ENCODE results near the gene JAK2. TPM values are rescaled to one million over a fixed set of nuclear protein-coding genes. Genes with fewer than 3 reads are reported as not detected.
"Not testable (repeated sequence)": the region's sequence is repeated elsewhere in the genome, so short reads cannot be mapped to it uniquely, and the experiment has no call there.

JAK2 gene
- total and polyA plus RNA-seq, 4 donors = 13.5 to 39.7 (median 21.4) TPM

DNA sequence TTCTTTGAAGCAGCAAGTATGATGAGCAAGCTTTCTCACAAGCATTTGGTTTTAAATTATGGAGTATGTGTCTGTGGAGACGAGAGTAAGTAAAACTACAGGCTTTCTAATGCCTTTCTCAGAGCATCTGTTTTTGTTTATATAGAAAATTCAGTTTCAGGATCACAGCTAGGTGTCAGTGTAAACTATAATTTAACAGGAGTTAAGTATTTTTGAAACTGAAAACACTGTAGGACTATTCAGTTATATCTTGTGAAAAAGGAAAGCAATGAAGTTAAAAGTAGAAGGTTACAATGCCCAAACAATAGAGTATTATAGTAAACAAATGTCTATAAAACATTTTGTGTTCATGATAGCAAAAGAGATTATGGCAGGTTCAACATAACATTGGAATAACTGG lies 88.6 kb downstream of the JAK2 start:
- H3K4me1 ChIP-seq (ENCODE audit: control insufficient read depth, insufficient read depth, low read length) = no peaks in the 10 kb centered on the region
- H3K27ac ChIP-seq (ENCODE audit: low read depth, low read length) = no peak overlapping the region
- no peaks in the 10 kb centered on the region for H3K9me3 ChIP-seq (ENCODE audit: control insufficient read depth, insufficient read depth, low read length)
- WGBS (ENCODE audit: insufficient coverage) = no CpG with 5 or more reads among the region's 1 CpG
- no peaks in the 10 kb centered on the region for H3K27me3 ChIP-seq (ENCODE audit: control insufficient read depth, insufficient read depth, low read length)
- peak in 2 of 6 donors; percentile 6 to 20 for DNase-seq (ENCODE audit: low read depth in 4 of 6, low spot score in 6 of 6)
- H3K36me3 ChIP-seq (ENCODE audit: control insufficient read depth, insufficient read depth, low read length) = no peaks in the 10 kb centered on the region
- H3K4me3 ChIP-seq (ENCODE audit: low read depth, low read length) = no peak overlapping the region

DNA sequence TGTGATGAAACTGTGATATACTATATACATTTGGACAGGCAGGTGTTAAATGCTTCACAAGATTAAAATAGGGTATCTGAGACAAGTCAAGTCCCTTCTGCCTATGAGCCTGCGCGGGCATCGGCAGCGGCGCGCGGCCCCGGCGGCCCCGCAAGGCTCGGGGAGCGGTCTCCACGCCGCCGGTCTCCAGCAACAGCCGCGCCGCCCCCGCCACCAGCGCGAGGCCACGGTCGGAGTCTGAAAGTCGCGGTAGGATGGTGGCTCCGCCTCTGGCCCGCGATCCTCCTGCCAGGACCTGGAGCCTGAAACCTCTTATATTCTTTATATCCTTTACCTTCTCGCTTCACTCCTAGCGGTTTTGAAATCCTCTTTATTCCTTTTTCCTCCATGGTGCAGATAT lies 100.9 kb downstream of the JAK2 start:
- DNase-seq (ENCODE audit: low read depth in 4 of 6, low spot score in 6 of 6) = no peak
- H3K9me3 ChIP-seq (ENCODE audit: control insufficient read depth, insufficient read depth, low read length) = no peaks in the 10 kb centered on the region
- peaks cover 3% of the 10 kb centered on the region for H3K36me3 ChIP-seq (ENCODE audit: control insufficient read depth, insufficient read depth, low read length)
- 47% methylated on average over 25 of the region's 30 CpGs for WGBS (ENCODE audit: insufficient coverage)
- H3K27ac ChIP-seq (ENCODE audit: low read depth, low read length) = no peak overlapping the region
- no peak overlapping the region for H3K4me3 ChIP-seq (ENCODE audit: low read depth, low read length)
- H3K27me3 ChIP-seq (ENCODE audit: control insufficient read depth, insufficient read depth, low read length) = no peaks in the 10 kb centered on the region
- H3K4me1 ChIP-seq (ENCODE audit: control insufficient read depth, insufficient read depth, low read length) = no peaks in the 10 kb centered on the region

DNA sequence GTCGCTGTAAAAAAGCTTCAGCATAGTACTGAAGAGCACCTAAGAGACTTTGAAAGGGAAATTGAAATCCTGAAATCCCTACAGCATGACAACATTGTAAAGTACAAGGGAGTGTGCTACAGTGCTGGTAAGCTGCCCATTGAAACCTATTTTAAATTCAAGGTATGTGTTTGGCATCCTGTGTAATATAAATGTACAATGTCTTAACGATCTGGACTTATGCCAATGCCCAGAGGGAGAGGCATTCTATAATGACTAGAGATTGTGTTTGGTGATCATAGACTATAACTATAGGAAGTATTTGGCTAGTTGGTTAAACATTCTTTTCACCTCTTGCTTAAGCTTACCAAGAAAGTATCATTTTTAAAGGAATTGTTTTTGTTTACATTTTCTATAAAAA lies 104.7 kb downstream of the JAK2 start:
- peak in 1 of 6 donors; percentile 38 for DNase-seq (ENCODE audit: low read depth in 4 of 6, low spot score in 6 of 6)
- H3K27me3 ChIP-seq (ENCODE audit: control insufficient read depth, insufficient read depth, low read length) = no peaks in the 10 kb centered on the region
- no peaks in the 10 kb centered on the region for H3K9me3 ChIP-seq (ENCODE audit: control insufficient read depth, insufficient read depth, low read length)
- no peak overlapping the region for H3K4me3 ChIP-seq (ENCODE audit: low read depth, low read length)
- no peaks in the 10 kb centered on the region for H3K4me1 ChIP-seq (ENCODE audit: control insufficient read depth, insufficient read depth, low read length)
- H3K36me3 ChIP-seq (ENCODE audit: control insufficient read depth, insufficient read depth, low read length) = peaks cover 3% of the 10 kb centered on the region
- no peak overlapping the region for H3K27ac ChIP-seq (ENCODE audit: low read depth, low read length)
- WGBS (ENCODE audit: insufficient coverage) = no CpG with 5 or more reads among the region's 2 CpGs

DNA sequence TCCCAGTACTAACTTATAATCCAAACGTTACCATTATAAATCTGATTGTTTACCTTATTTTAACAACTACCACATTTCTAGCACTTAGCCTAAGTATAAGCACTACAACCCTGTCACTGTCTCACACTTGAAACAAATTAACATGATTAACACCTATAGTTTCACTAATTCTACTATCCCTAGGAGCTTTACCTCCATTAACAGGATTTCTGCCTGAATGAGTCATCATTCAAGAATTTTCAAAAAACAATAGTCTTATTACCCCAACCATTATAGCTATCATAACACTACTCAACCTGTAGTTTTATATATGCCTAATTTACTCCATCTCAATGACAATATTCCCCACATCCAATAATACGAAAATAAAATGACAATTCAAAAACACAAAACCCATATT lies 110.7 kb downstream of the JAK2 start:
- no peaks in the 10 kb centered on the region for H3K27me3 ChIP-seq (ENCODE audit: control insufficient read depth, insufficient read depth, low read length)
- H3K27ac ChIP-seq (ENCODE audit: low read depth, low read length) = no peak overlapping the region
- WGBS (ENCODE audit: insufficient coverage) = 93% methylated on average over 1 of the region's 2 CpGs
- no peak overlapping the region for H3K4me3 ChIP-seq (ENCODE audit: low read depth, low read length)
- H3K4me1 ChIP-seq (ENCODE audit: control insufficient read depth, insufficient read depth, low read length) = no peaks in the 10 kb centered on the region
- DNase-seq (ENCODE audit: low read depth in 4 of 6, low spot score in 6 of 6) = no peak
- peaks cover 1% of the 10 kb centered on the region for H3K36me3 ChIP-seq (ENCODE audit: control insufficient read depth, insufficient read depth, low read length)
- peaks cover 2% of the 10 kb centered on the region for H3K9me3 ChIP-seq (ENCODE audit: control insufficient read depth, insufficient read depth, low read length)

DNA sequence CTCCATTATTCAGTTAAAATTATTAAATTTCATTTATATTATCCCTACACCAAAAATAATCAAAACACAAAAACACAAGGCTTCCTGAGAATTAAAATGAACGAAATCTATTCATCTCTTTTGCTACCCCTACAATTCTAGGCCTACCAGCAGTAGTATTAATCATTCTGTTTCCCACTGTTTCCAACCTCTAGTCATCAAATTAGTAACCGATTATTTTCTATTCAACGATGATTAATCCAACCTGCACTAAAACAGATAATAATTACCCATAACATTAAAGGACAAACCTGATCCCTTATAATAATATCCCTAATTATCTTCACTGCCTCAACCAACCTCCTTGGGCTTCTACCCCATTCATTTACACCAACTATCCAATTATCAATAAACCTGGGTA lies 114.4 kb downstream of the JAK2 start:
- no peak overlapping the region for H3K4me3 ChIP-seq (ENCODE audit: low read depth, low read length)
- H3K9me3 ChIP-seq (ENCODE audit: control insufficient read depth, insufficient read depth, low read length) = peaks cover 2% of the 10 kb centered on the region
- WGBS (ENCODE audit: insufficient coverage) = 81% methylated on average over 3 of the region's 3 CpGs
- no peak for DNase-seq (ENCODE audit: low read depth in 4 of 6, low spot score in 6 of 6)
- H3K36me3 ChIP-seq (ENCODE audit: control insufficient read depth, insufficient read depth, low read length) = peaks cover 8% of the 10 kb centered on the region
- H3K4me1 ChIP-seq (ENCODE audit: control insufficient read depth, insufficient read depth, low read length) = no peaks in the 10 kb centered on the region
- no peaks in the 10 kb centered on the region for H3K27me3 ChIP-seq (ENCODE audit: control insufficient read depth, insufficient read depth, low read length)
- no peak overlapping the region for H3K27ac ChIP-seq (ENCODE audit: low read depth, low read length)

DNA sequence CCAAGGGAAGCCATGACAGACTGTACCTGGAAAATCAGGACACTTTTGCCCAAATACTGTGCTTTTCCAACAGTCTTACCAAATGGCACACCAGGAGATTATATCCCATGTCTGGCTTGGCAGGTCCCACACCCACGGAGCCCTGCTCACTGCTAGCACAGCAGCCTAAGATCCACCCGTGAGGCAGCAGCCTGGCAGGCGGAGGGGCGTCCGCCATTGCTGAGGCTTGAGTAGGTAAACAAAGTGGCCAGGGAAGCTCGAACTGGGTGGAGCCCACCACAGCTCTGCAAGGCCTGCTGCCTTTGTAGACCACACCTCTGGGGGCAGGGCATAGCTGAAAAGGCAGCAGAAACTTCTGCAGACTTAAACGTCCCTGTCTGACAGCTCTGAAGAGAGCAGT lies 116.1 kb downstream of the JAK2 start:
- DNase-seq (ENCODE audit: low read depth in 4 of 6, low spot score in 6 of 6); H3K27ac ChIP-seq (ENCODE audit: low read depth, low read length); H3K27me3 ChIP-seq (ENCODE audit: control insufficient read depth, insufficient read depth, low read length); H3K4me1 ChIP-seq (ENCODE audit: control insufficient read depth, insufficient read depth, low read length); H3K36me3 ChIP-seq (ENCODE audit: control insufficient read depth, insufficient read depth, low read length); H3K9me3 ChIP-seq (ENCODE audit: control insufficient read depth, insufficient read depth, low read length); H3K4me3 ChIP-seq (ENCODE audit: low read depth, low read length): not testable (repeated sequence)
- WGBS (ENCODE audit: insufficient coverage) = 99% methylated on average over 7 of the region's 7 CpGs

DNA sequence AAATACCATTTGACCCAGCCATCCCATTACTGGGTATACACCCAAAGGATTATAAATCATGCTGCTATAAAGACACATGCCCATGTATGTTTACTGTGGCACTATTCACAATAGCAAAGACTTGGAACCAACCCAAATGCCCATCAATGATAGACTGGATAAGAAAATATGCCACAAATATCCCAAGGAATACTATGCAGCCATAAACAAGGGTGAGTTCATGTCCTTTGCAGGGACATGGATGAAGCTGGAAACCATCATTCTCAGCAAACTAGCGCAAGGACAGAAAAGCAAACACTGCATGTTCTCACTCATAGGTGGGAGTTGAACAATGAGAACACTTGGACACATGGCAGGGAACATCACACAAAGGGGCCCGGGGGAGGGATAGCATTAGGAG lies 121.4 kb downstream of the JAK2 start:
- not testable (repeated sequence) for H3K9me3 ChIP-seq (ENCODE audit: control insufficient read depth, insufficient read depth, low read length); H3K27ac ChIP-seq (ENCODE audit: low read depth, low read length); H3K4me3 ChIP-seq (ENCODE audit: low read depth, low read length); H3K4me1 ChIP-seq (ENCODE audit: control insufficient read depth, insufficient read depth, low read length); DNase-seq (ENCODE audit: low read depth in 4 of 6, low spot score in 6 of 6); H3K27me3 ChIP-seq (ENCODE audit: control insufficient read depth, insufficient read depth, low read length)
- no CpG with 5 or more reads among the region's 2 CpGs for WGBS (ENCODE audit: insufficient coverage)
- peaks cover 11% of the 10 kb centered on the region for H3K36me3 ChIP-seq (ENCODE audit: control insufficient read depth, insufficient read depth, low read length)

DNA sequence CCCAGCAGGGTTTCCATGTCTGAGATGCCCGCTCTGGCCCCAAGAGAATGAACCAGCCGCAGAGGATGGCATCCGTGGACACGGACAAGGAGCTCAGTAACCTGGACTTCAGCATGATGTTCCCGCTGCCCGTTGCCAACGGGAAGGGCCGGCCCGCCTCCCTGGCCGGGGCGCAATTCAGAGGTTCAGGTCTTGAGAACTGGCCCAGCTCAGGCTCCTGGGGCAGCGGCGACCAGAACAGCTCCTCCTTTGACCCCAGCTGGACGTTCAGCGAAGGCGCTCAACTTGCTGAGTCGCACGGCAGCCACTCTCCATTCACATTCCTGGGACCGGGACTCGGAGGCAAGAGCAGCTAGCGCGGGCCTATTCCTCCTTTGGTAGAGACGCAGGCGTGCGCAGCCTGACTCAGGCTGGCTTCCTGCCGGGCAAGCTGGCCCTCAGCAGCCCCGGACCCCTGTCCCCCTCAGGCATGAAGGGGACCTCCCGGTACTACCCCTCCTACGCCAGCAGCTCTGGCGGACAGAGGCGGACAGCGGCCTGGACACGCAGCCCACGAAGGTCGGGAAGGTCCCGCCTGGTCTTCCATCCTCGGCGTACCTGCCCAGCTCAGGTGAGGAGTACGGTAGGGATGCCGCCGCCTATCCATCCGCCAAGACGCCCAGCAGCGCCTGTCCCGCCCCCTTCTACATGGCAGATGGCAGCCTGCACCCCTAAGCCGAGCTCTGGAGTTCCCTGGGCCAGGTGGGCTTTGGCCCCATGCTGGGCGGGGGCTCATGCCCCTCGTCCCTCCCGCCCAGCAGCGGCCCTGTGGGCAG lies 126.0 kb downstream of the JAK2 start:
- DNase-seq (ENCODE audit: low read depth in 4 of 6, low spot score in 6 of 6) = no peak
- H3K27me3 ChIP-seq (ENCODE audit: control insufficient read depth, insufficient read depth, low read length) = no peaks in the 10 kb centered on the region
- WGBS (ENCODE audit: insufficient coverage) = 96% methylated on average over 50 of the region's 50 CpGs
- no peaks in the 10 kb centered on the region for H3K4me1 ChIP-seq (ENCODE audit: control insufficient read depth, insufficient read depth, low read length)
- no peak overlapping the region for H3K27ac ChIP-seq (ENCODE audit: low read depth, low read length)
- no peaks in the 10 kb centered on the region for H3K9me3 ChIP-seq (ENCODE audit: control insufficient read depth, insufficient read depth, low read length)
- H3K36me3 ChIP-seq (ENCODE audit: control insufficient read depth, insufficient read depth, low read length) = peaks cover 42% of the 10 kb centered on the region
- H3K4me3 ChIP-seq (ENCODE audit: low read depth, low read length) = no peak overlapping the region

DNA sequence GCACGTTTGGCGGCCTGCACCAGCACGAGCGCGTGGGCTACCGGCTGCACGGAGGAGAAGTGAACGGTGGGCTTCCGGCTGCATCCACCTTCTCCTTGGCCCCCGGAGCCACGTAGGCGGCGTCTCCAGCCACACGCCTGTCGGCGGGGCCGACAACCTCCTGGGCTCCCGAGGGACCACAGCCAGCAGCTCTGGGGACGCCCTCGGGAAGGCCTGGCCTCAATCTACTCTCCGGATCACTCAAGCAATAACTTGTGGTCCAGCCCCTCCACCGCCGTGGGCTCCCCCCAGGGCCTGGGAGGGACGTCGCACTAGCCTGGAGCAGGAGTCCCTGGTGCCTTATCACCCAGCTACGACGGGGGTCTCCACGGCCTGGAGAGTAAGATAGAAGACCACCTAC lies 126.6 kb downstream of the JAK2 start:
- WGBS (ENCODE audit: insufficient coverage) = over 99% methylated on average over 28 of the region's 28 CpGs
- H3K4me3 ChIP-seq (ENCODE audit: low read depth, low read length) = no peak overlapping the region
- no peak overlapping the region for H3K27ac ChIP-seq (ENCODE audit: low read depth, low read length)
- H3K9me3 ChIP-seq (ENCODE audit: control insufficient read depth, insufficient read depth, low read length) = no peaks in the 10 kb centered on the region
- H3K27me3 ChIP-seq (ENCODE audit: control insufficient read depth, insufficient read depth, low read length) = no peaks in the 10 kb centered on the region
- H3K36me3 ChIP-seq (ENCODE audit: control insufficient read depth, insufficient read depth, low read length) = peaks cover 42% of the 10 kb centered on the region
- no peak for DNase-seq (ENCODE audit: low read depth in 4 of 6, low spot score in 6 of 6)
- no peaks in the 10 kb centered on the region for H3K4me1 ChIP-seq (ENCODE audit: control insufficient read depth, insufficient read depth, low read length)

DNA sequence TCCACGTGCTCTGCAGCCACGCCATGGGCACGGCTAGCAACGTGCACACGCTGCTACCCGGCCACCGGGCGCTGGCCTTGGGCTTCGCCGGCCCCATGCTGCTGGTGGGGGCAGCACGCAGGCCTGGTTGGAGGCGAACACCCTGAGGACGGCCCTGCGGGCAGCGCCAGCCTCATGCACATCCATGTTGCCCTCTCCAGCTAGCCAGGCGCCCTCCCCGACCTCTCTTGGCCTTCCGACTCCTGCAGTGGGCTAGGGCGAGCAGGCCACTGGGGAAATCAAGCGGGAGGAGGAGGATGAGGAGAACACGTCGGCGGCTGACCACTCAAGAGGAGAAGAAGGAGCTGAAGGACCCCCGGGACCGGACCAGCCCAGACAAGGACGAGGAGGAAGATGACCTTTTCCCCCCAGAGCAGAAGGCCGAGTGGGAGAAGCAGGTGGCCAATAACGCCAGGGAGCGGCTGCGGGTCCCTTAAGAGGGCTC lies 127.1 kb downstream of the JAK2 start:
- DNase-seq (ENCODE audit: low read depth in 4 of 6, low spot score in 6 of 6) = no peak
- no peak overlapping the region for H3K27ac ChIP-seq (ENCODE audit: low read depth, low read length)
- 96% methylated on average over 30 of the region's 30 CpGs for WGBS (ENCODE audit: insufficient coverage)

More for the DNA sequence above, 127.1 kb downstream of the JAK2 start:
- Histone ChIP-seq H3K9me3 (ENCODE audit: control insufficient read depth, insufficient read depth, low read length) (no peaks in the 10 kb centered on the region), H3K36me3 (ENCODE audit: control insufficient read depth, insufficient read depth, low read length) (peaks cover 42% of the 10 kb centered on the region), H3K4me3 (ENCODE audit: low read depth, low read length) (no peak overlapping the region), H3K27me3 (ENCODE audit: control insufficient read depth, insufficient read depth, low read length) (no peaks in the 10 kb centered on the region), H3K4me1 (ENCODE audit: control insufficient read depth, insufficient read depth, low read length) (no peaks in the 10 kb centered on the region)
